Cardiac fibroblast (primary cell): Measurements from ENCODE around the gene ARMC6.
"Not testable (repeated sequence)": the region's sequence is repeated elsewhere in the genome, so short reads cannot be mapped to it uniquely, and the experiment has no call there.

Experiments used
- DNase-seq, 2 donors: peaks; one replicate each; pipeline versions ENCODE4 v3.0.0 to v3.0.0-alpha.2; 2010; ENCODE audit warnings: low read depth in 2 of 2
- H3K4me3 ChIP-seq, 2 donors: replicated peaks in 1 of 2; 1 replicate in 1 of 2; 2 replicates in 1 of 2; pipeline ENCODE4 v1.5.1; 2011; ENCODE audit warnings: low read depth in 2 of 2, low read length in 2 of 2, mild to moderate bottlenecking in 2 of 2, moderate library complexity in 1 of 2
- CTCF ChIP-seq: IDR thresholded peaks from one replicate; pipeline ENCODE4 v1.5.1; 2011; ENCODE audit warnings: low read depth, mild to moderate bottlenecking, low read length, inconsistent platforms

Gene ARMC6

GRCh38 chr19:19105365-19106055 is 72.1 kb downstream of the ARMC6 start:
- DNase-seq: peak; percentile 36 to 76
- TF ChIP-seq CTCF: no peak
- H3K4me3 ChIP-seq: peak overlapping the region; percentile 46 to 49

- TF ChIP-seq CTCF: no peak
- peak overlapping the region; percentile 44 to 46 for H3K4me3 ChIP-seq
- peak in 1 of 2 donors; percentile 32 for DNase-seq
Observed at GRCh38 chr19:19106056-19106551, 72.7 kb downstream of the ARMC6 start.

- not testable (repeated sequence) for H3K4me3 ChIP-seq, DNase-seq
Observed at GRCh38 chr19:19106938-19107337, 73.5 kb downstream of the ARMC6 start.

- no peak for DNase-seq
- TF ChIP-seq CTCF: no peak
- H3K4me3 ChIP-seq: no peak overlapping the region
Observed at GRCh38 chr19:19107654-19108053, 74.3 kb downstream of the ARMC6 start.
